HG02870 (cell line): ENCODE data around the gene NHS.

Experiments used
- ATAC-seq: cut with Tn5 transposase; IDR thresholded peaks from one replicate; pipeline ENCODE4 v1.9.1; 2021; ENCODE audit warnings: mild to moderate bottlenecking, moderate library complexity; ENCODE audit not compliant: unreplicated experiment

Gene NHS

GRCh38 chrX:17707731-17708130 lies 332.7 kb downstream of the NHS start:
- ATAC-seq = no peak

GRCh38 chrX:17710871-17711301 lies 335.9 kb downstream of the NHS start:
- ATAC-seq = no peak

- ATAC-seq = no peak
These were observed 338.3 kb downstream of the NHS start for GRCh38 chrX:17713288-17713687.

GRCh38 chrX:17718649-17719165 lies 343.7 kb downstream of the NHS start:
- ATAC-seq = no peak

GRCh38 chrX:17719711-17720110 lies 344.7 kb downstream of the NHS start:
- no peak for ATAC-seq

- no peak for ATAC-seq
These were observed 346.7 kb downstream of the NHS start for GRCh38 chrX:17721715-17722114.

GRCh38 chrX:17725181-17725580 lies 350.2 kb downstream of the NHS start:
- no peak for ATAC-seq

GRCh38 chrX:17732138-17732783 lies 357.3 kb downstream of the NHS start:
- no peak for ATAC-seq

- ATAC-seq = no peak
These were observed 360.4 kb downstream of the NHS start for GRCh38 chrX:17735406-17735805.

GRCh38 chrX:17736478-17736855 lies 361.5 kb downstream of the NHS start:
- ATAC-seq = no peak

- ATAC-seq = peak; percentile 42
These were observed 362.1 kb downstream of the NHS start, which contains the start of gene SCML1 for GRCh38 chrX:17736856-17737709. TSS of gene SCML1 (plus strand) at chrX:17737493. CDS start at chrX:17744187, 6,694 bp downstream.

GRCh38 chrX:17737710-17737985 lies 362.6 kb downstream of the NHS start:
- ATAC-seq = no peak

- ATAC-seq = no peak
These were observed 363.1 kb downstream of the NHS start for GRCh38 chrX:17737986-17738713.

GRCh38 chrX:17738737-17739535 lies 363.9 kb downstream of the NHS start:
- ATAC-seq = no peak

GRCh38 chrX:17740137-17741122 lies 365.4 kb downstream of the NHS start:
- no peak for ATAC-seq

GRCh38 chrX:17741123-17741511 lies 366.1 kb downstream of the NHS start:
- ATAC-seq = no peak

GRCh38 chrX:17743913-17744312 lies 368.9 kb downstream of the NHS start:
- ATAC-seq = no peak

GRCh38 chrX:17744896-17745523 lies 370.0 kb downstream of the NHS start:
- no peak for ATAC-seq

- no peak for ATAC-seq
These were observed 372.7 kb downstream of the NHS start for GRCh38 chrX:17747692-17748091.
